HG03108 (cell line): ENCODE data around the gene OTOP2.

Source experiments
- ATAC-seq: cut with Tn5 transposase; IDR thresholded peaks from one replicate; pipeline ENCODE4 v1.9.1; 2021; ENCODE audit warnings: moderate library complexity; ENCODE audit not compliant: unreplicated experiment

OTOP2 gene

GRCh38 chr17:74924250-74924948 is at the start of gene OTOP2:
TSS of gene OTOP2 (plus strand) at chr17:74924273. CDS start at chr17:74924633, 360 bp downstream.
- ATAC-seq = no peak

- ATAC-seq = no peak
Observed at GRCh38 chr17:74874615-74875037, 49.4 kb upstream of the OTOP2 start.

- no peak for ATAC-seq
Observed at GRCh38 chr17:74875155-74875976, 48.7 kb upstream of the OTOP2 start.

- no peak for ATAC-seq
Observed at GRCh38 chr17:74875977-74876593, 48.0 kb upstream of the OTOP2 start.

- ATAC-seq = no peak
Observed at GRCh38 chr17:74877592-74878548, 46.2 kb upstream of the OTOP2 start.

GRCh38 chr17:74878658-74879057 is 45.4 kb upstream of the OTOP2 start:
- ATAC-seq = no peak

- ATAC-seq = no peak
Observed at GRCh38 chr17:74879308-74879707, 44.8 kb upstream of the OTOP2 start.

GRCh38 chr17:74881073-74881472 is 43.0 kb upstream of the OTOP2 start:
- ATAC-seq = no peak

- ATAC-seq = no peak
Observed at GRCh38 chr17:74882517-74883240, 41.4 kb upstream of the OTOP2 start.

GRCh38 chr17:74883241-74883745 is 40.8 kb upstream of the OTOP2 start:
- ATAC-seq = no peak

- no peak for ATAC-seq
Observed at GRCh38 chr17:74888469-74888868, 35.6 kb upstream of the OTOP2 start.

- no peak for ATAC-seq
Observed at GRCh38 chr17:74890554-74890953, 33.5 kb upstream of the OTOP2 start.

GRCh38 chr17:74892013-74892841 is 31.8 kb upstream of the OTOP2 start:
- ATAC-seq = no peak

- ATAC-seq = no peak
Observed at GRCh38 chr17:74892974-74893911, 30.8 kb upstream of the OTOP2 start, which contains the start of gene FADS6. TSS of gene FADS6 (minus strand) at chr17:74893633. CDS start at chr17:74893595, 38 bp downstream.

GRCh38 chr17:74893936-74894671 is 30.0 kb upstream of the OTOP2 start:
- no peak for ATAC-seq

GRCh38 chr17:74898376-74898946 is 25.6 kb upstream of the OTOP2 start:
- no peak for ATAC-seq

- ATAC-seq = no peak
Observed at GRCh38 chr17:74900208-74900607, 23.9 kb upstream of the OTOP2 start.
